ENCODE measurements around the gene CT45A9.
"Not testable (repeated sequence)": the region's sequence is repeated elsewhere in the genome, so short reads cannot be mapped to it uniquely, and the experiment has no call there.

CT45A9 gene

GRCh38 chrX:135871712-135872111 lies at the start of gene CT45A9:
TSS of gene CT45A9 (minus strand) at chrX:135871812. CDS start at chrX:135868061, 3,751 bp downstream.
- DNase-seq: not testable (repeated sequence)

GRCh38 chrX:135920516-135920915 lies 48.9 kb upstream of the CT45A9 start:
- not testable (repeated sequence) for DNase-seq

GRCh38 chrX:135914404-135914803 lies 42.8 kb upstream of the CT45A9 start:
- no peak for DNase-seq

GRCh38 chrX:135910251-135910650 lies 38.6 kb upstream of the CT45A9 start:
- no peak for DNase-seq

- no peak for DNase-seq
Observed at GRCh38 chrX:135893294-135893817, 21.7 kb upstream of the CT45A9 start, which contains the start of the genes CT45A10 and SAGE1. TSS of gene CT45A10 (minus strand) at chrX:135893444. CDS start at chrX:135885344, 8,100 bp downstream. TSS of gene SAGE1 (plus strand) at chrX:135893716. CDS start at chrX:135896243, 2,527 bp downstream.

GRCh38 chrX:135892781-135893180 lies 21.2 kb upstream of the CT45A9 start:
- DNase-seq: no peak

- no peak for DNase-seq
Observed at GRCh38 chrX:135890087-135890585, 18.5 kb upstream of the CT45A9 start.

- DNase-seq: not testable (repeated sequence)
Observed at GRCh38 chrX:135888976-135889375, 17.4 kb upstream of the CT45A9 start.

GRCh38 chrX:135888230-135888629 lies 16.6 kb upstream of the CT45A9 start:
- not testable (repeated sequence) for DNase-seq

GRCh38 chrX:135882741-135883140 lies 11.1 kb upstream of the CT45A9 start:
- DNase-seq: not testable (repeated sequence)

- DNase-seq: not testable (repeated sequence)
Observed at GRCh38 chrX:135854438-135854837, 17.2 kb downstream of the CT45A9 start, which contains the start of gene CT45A8. TSS of gene CT45A8 (minus strand) at chrX:135854538. CDS start at chrX:135850783, 3,755 bp downstream.

GRCh38 chrX:135837180-135837579 lies 34.4 kb downstream of the CT45A9 start, which contains the start of gene CT45A7:
TSS of gene CT45A7 (minus strand) at chrX:135837280. CDS start at chrX:135833533, 3,747 bp downstream.
- DNase-seq: not testable (repeated sequence)

- not testable (repeated sequence) for DNase-seq
Observed at GRCh38 chrX:135819912-135820311, 51.7 kb downstream of the CT45A9 start, which contains the start of gene CT45A2. TSS of gene CT45A2 (minus strand) at chrX:135820012. CDS start at chrX:135816265, 3,747 bp downstream.

Measured in CD4-positive, alpha-beta T cell treated with Interleukin-4 for 1 hour (primary cell).